Measurements from ENCODE around the gene PLCZ1. TPM values are rescaled to one million over a fixed set of nuclear protein-coding genes. Genes with fewer than 3 reads are reported as not detected.
"Not testable (repeated sequence)": the region's sequence is repeated elsewhere in the genome, so short reads cannot be mapped to it uniquely, and the experiment has no call there.

The PLCZ1 gene
- total RNA-seq (2013; cell fraction: nucleolus; rRNA removed), result not detected in 2 replicates
- not detected in 2 replicates for total RNA-seq (2014; rRNA removed)
- total RNA-seq (2014; rRNA removed; fragmentation: Illumina TruSeq; extraction: Trizol), result not detected in 2 replicates
- not detected in 2 replicates for total RNA-seq (2021)
- polyA plus RNA-seq (2011; ENCODE audit: low read depth), result not detected
- polyA plus RNA-seq (2011; rRNA removed), result not detected in 2 replicates
- polyA plus RNA-seq (2011; cell fraction: cytosol; rRNA removed), result not detected in 2 replicates
- polyA plus RNA-seq (2011; cell fraction: nucleus; rRNA removed), result not detected in 2 replicates
- not detected in 2 replicates for polyA plus RNA-seq (2012)
- not detected in 2 replicates for polyA plus RNA-seq (2014; fragmentation: Illumina TruSeq; extraction: Trizol)
- not detected for polyA plus RNA-seq (2014; fragmentation: Nextera tagmentation; extraction: Ambion mirVana)
- polyA plus RNA-seq (2014; rRNA removed), result not detected in 2 replicates
- polyA plus RNA-seq (2016; fragmentation: Nextera tagmentation; extraction: Ambion mirVana), result not detected
- polyA minus RNA-seq (2011; rRNA and poly(A)+ RNA removed), result not detected in 2 replicates
- polyA minus RNA-seq (2011; cell fraction: cytosol; rRNA and poly(A)+ RNA removed), result not detected in 2 replicates
- polyA minus RNA-seq (2011; cell fraction: nucleus; rRNA and poly(A)+ RNA removed), result not detected in 2 replicates
- Bru-seq, nascent RNA, result not detected
- BruChase-seq, experiment 1, labeled RNA remaining after a 6-hour chase, result not detected
- BruChase-seq, experiment 2, labeled RNA remaining after a 2-hour chase, result not detected
- long read RNA-seq, experiment 1, result 0 reads
- long read RNA-seq, experiment 2, result 0 reads

DNA sequence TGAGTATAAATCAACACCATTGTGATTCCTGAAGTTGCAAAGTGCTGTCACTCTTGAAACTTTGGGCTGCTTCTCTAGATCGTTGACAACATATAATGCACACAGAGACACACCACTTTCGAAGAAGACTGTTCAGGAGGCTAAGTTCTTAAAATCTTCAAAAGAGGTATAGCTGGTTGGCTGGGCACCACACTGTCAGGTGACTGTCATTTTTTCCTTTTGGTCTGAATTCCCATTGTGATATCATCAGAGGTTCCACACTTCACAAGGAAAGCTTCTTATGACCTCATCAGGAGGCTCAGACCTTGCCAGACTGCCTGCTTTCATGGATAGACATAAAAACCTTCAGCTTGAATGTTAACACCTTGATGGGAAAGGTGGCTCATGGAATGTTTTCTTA lies at the start of gene PLCZ1, which contains the start of gene CAPZA3:
Gene PLCZ1, minus strand, starts transcription at position 194 of the 400 bp plus-strand sequence. CDS start 641 bp downstream, outside the sequence.
Gene CAPZA3, plus strand, starts transcription at position 301 of the 400 bp plus-strand sequence. CDS start 150 bp downstream, outside the sequence.
- FAIRE-seq (no peak), ATAC-seq (no peak), DNase-seq (ENCODE audit: low read depth, low spot score) (no peak)
- Histone ChIP-seq H3K79me2 (ENCODE audit: control insufficient read depth, insufficient read depth, low read length) (no peaks in the 10 kb centered on the region), H3K4me1 (ENCODE audit: control insufficient read depth, insufficient read depth, low read length) (no peaks in the 10 kb centered on the region), H3K9ac (ENCODE audit: control insufficient read depth, insufficient read depth, low read length) (no peak within 1 kb of the TSS), H3K4me3 (no peak within 1 kb of the TSS), H3K27me3 (replicated peaks in 1 of 2; ENCODE audit: control insufficient read depth in 2 of 2, insufficient read depth in 2 of 2, low read length in 1 of 2) (no peaks in the 10 kb centered on the region), H3K36me3 (ENCODE audit: control insufficient read depth in 2 of 2, insufficient read depth in 2 of 2, low read length in 1 of 2) (no peaks in the 10 kb centered on the region), H3K27ac (ENCODE audit: control insufficient read depth, insufficient read depth) (no peak within 1 kb of the TSS), H2AFZ (ENCODE audit: control insufficient read depth, low read depth, low read length) (no peak within 1 kb of the TSS), H3K9me3 (replicated peaks; ENCODE audit: control insufficient read depth, insufficient read depth, low read length) (no peaks in the 10 kb centered on the region), H4K20me1 (ENCODE audit: control insufficient read depth, insufficient read depth) (no peaks in the 10 kb centered on the region), H3K4me2 (ENCODE audit: control insufficient read depth, insufficient read depth) (no peak within 1 kb of the TSS)
- ChIA-PET CTCF (interaction anchor here (0.9 kb wide), 1 partner anchor 9 kb away, joined by 3 read pairs; no protein-coding TSS in a partner anchor), RAD21 (ENCODE audit: unreplicated experiment) (no interaction called here), POLR2A (no interaction called here), SMC1A (ENCODE audit: uncharacterized antibody, unreplicated experiment) (interaction anchor here (1.4 kb wide), 1 partner anchor 10 kb away, joined by 3 read pairs; no protein-coding TSS in a partner anchor)
- BruUV-seq (replicated peaks), result no TSS peak
- TF ChIP-seq CREM (IDR thresholded peaks at IDR 0.05; ENCODE audit: low read depth) (no peak), ATF7 (IDR thresholded peaks at IDR 0.05; ENCODE audit: low read depth) (no peak), HDGF (IDR thresholded peaks at IDR 0.05) (no peak)
- WGBS (ENCODE audit: insufficient coverage, insufficient replicate concordance, low lambda C conversion rate, missing lambda C conversion rate), result 10% methylated on average over 2 of the region's 2 CpGs
- in situ Hi-C loops (cut with MboI) (no loop called here), intact Hi-C loops (cut with micrococcal nuclease; ENCODE audit: unreplicated experiment) (no loop called here)

- H4K20me1 ChIP-seq (ENCODE audit: control insufficient read depth, insufficient read depth); in situ Hi-C loops (cut with MboI); RAD21 ChIA-PET (ENCODE audit: unreplicated experiment); H3K9me3 ChIP-seq (replicated peaks; ENCODE audit: control insufficient read depth, insufficient read depth, low read length); H3K27me3 ChIP-seq (replicated peaks in 1 of 2; ENCODE audit: control insufficient read depth in 2 of 2, insufficient read depth in 2 of 2, low read length in 1 of 2); H3K4me3 ChIP-seq; SMC1A ChIA-PET (ENCODE audit: uncharacterized antibody, unreplicated experiment); H3K36me3 ChIP-seq (ENCODE audit: control insufficient read depth in 2 of 2, insufficient read depth in 2 of 2, low read length in 1 of 2); DNase-seq (ENCODE audit: low read depth, low spot score); intact Hi-C loops (cut with micrococcal nuclease; ENCODE audit: unreplicated experiment); CTCF ChIA-PET; POLR2A ChIA-PET; H3K4me1 ChIP-seq (ENCODE audit: control insufficient read depth, insufficient read depth, low read length); H3K9ac ChIP-seq (ENCODE audit: control insufficient read depth, insufficient read depth, low read length); H3K4me2 ChIP-seq (ENCODE audit: control insufficient read depth, insufficient read depth); FAIRE-seq; H2AFZ ChIP-seq (ENCODE audit: control insufficient read depth, low read depth, low read length); ATAC-seq; H3K27ac ChIP-seq (ENCODE audit: control insufficient read depth, insufficient read depth); BruUV-seq (replicated peaks); H3K79me2 ChIP-seq (ENCODE audit: control insufficient read depth, insufficient read depth, low read length): not testable (repeated sequence)
- WGBS (ENCODE audit: insufficient coverage, insufficient replicate concordance, low lambda C conversion rate, missing lambda C conversion rate), result 19% methylated on average over 8 of the region's 8 CpGs
These were observed 47.7 kb upstream of the PLCZ1 start for GRCh38 chr12:18785465-18785864.
